Left kidney (tissue), 2 donors: ENCODE data around the gene MUCL3. TPM values are rescaled to one million over a fixed set of nuclear protein-coding genes. Genes with fewer than 3 reads are reported as not detected.
"Not testable (repeated sequence)": the region's sequence is repeated elsewhere in the genome, so short reads cannot be mapped to it uniquely, and the experiment has no call there.

Source experiments
- DNase-seq: peaks from one replicate; pipeline ENCODE4 v3.0.0-alpha.2; 2013
- polyA plus RNA-seq: library from polyadenylated mRNA; unstranded; fragments of 120-200 nt; gene quantifications from one replicate; pipeline ENCODE4 v1.2.1, GENCODE V29; 2013; ENCODE audit not compliant: insufficient read length

Gene MUCL3
- polyA plus RNA-seq, 1 donor = 0.10 TPM

DNA sequence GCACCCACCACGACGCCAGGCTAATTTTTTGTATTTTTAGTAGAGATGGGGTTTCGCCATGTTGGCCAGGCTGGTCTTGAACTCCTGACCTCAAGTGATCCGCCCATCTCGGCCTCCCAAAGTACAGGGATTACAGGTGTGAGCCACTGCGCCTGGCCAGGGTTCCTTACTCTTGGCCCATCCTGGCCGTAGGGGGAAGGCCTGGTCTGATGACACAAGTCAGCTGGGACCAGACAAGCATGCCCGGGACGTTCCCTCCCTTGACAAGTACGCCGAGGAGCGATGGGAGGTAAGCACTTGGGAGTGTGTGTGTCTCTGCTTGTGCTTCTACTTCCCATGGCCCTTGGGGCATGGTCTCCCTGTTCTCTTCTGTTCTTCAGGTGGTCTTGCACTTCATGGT lies 30.3 kb upstream of the MUCL3 start:
- not testable (repeated sequence) for DNase-seq

- no peak for DNase-seq
Observed at GRCh38 chr6:30912746-30913520, 27.8 kb upstream of the MUCL3 start.

- DNase-seq = no peak
Observed at GRCh38 chr6:30913721-30914075, 27.1 kb upstream of the MUCL3 start.

DNA sequence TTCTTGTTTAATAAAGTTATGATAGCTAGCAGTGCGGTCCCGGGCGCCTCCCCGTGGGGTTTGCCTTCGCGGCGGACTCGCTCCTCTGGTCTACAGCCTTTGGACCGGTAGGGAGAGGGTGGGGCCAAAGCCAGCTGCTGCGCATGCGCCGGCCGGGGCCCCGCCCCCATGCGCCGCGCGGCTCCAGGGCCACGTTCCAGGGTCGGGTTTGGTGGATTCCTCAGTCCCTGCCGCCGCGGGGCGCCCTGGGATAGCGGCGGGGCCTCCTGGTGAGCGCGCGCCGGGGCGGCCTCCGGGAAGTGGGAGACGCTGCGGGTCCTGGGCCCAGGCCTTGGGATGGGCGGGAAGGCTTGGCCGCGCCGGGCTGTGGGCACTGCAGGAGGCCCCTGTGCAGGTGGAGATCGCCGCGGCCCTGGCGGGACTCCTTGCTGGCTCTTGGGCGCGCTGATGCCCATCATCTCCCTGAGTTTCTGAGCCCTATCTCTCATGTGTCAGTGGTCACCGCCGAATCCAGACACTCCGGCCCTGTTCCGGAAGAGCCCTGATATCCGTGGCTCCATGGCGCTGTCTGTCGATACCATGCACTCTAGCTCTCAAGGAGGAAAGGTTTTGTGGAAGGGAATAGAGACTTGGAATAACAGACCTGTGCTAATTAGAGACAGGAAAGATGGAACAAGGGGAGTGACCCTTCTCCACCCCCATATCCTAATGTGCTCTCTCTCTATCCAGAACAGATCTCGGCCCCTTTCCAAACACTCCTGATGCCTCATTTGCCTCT lies 26.5 kb upstream of the MUCL3 start, which contains the start of gene VARS2:
Gene VARS2 (plus strand): TSS at position 163 of the 778 bp plus-strand sequence. CDS start 599 bp downstream, at position 762.
- peak; percentile 95 for DNase-seq

- DNase-seq = no peak
Observed at GRCh38 chr6:30914854-30915590, 25.8 kb upstream of the MUCL3 start.

DNA sequence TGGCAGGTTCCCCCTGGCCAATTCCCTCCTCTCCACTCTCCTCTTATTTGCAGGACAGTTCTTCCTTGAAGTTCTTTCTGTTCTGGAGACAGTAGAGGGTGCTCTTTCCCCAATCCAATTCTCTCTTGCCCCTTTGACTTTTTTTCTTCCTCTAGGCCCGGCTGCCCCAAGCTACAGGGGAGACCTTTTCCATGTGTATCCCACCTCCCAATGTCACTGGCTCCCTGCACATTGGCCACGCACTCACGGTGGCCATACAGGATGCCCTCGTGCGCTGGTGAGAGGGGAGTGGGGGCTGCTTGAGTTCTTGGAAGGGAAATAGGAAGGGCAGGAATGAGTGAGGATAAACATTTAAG lies 25.2 kb upstream of the MUCL3 start:
- peak; percentile 85 for DNase-seq

DNA sequence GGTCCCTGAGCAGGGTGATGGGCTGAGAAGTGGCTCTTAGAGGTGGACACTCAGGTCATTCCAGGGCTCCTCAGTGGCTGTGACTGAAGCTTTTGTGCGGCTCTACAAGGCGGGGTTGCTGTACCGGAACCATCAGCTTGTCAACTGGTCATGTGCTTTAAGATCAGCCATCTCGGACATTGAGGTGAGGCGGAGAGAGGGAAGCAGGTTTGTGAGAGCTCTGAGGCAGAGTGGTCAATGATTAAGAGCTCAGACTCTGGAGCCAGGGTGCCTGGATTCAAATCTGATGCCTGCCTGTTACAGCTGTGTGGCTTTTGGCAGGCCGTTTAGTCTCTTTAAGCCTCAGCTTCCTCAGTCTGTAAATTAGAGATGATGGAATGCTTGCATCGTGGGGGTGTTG lies 23.7 kb upstream of the MUCL3 start:
- no peak for DNase-seq

DNA sequence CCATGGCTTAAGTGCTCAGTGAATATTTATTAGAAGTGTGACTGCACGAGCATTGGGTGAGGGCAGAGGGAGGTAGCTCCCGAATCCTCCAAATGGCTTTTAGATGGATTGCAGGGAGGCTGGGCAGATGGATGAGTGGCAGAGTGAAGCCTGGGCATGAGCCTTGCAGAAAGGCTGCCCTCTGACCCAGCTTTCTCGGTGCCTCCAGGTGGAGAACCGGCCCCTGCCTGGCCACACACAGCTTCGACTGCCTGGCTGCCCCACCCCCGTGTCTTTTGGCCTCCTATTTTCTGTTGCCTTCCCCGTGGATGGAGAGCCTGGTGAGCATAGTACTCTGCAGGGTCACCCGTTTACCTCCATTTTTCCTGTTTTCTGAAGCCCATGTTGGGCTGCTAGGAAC lies 23.3 kb upstream of the MUCL3 start:
- DNase-seq = no peak

DNA sequence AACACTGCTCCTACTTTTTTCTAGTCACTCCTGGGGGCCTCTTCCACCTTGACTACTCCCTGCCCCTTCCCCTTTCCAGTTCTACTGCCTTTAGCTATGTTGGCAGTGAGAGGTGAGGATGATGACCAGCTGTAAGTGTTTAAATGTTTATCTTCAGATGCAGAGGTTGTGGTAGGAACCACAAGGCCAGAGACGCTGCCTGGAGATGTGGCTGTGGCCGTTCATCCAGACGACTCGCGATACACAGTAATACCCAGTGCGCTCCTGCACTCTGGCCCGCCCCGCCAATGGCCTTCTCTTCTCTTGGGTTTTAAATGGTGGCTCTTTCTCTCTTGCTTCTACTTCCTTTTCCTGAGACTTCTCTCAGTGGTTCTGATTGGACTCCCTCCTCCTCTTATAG lies 22.1 kb upstream of the MUCL3 start:
- DNase-seq = no peak

DNA sequence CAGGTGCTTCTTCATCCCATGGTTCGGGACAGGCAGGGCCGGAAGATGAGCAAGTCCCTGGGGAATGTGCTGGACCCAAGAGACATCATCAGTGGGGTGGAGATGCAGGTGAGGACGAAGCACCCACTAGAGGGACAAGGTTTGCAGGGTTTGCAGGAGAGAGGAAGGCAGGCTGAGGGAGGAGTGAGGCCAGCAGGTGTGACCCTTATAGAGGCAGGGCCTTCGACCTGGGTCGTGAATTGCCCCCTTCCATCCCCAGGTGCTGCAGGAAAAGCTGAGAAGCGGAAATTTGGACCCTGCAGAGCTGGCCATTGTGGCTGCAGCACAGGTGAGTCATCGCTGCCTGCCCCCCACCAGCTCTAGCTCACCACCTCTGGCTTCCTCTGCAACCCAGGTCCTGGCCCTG lies 18.3 kb upstream of the MUCL3 start:
- no peak for DNase-seq

DNA sequence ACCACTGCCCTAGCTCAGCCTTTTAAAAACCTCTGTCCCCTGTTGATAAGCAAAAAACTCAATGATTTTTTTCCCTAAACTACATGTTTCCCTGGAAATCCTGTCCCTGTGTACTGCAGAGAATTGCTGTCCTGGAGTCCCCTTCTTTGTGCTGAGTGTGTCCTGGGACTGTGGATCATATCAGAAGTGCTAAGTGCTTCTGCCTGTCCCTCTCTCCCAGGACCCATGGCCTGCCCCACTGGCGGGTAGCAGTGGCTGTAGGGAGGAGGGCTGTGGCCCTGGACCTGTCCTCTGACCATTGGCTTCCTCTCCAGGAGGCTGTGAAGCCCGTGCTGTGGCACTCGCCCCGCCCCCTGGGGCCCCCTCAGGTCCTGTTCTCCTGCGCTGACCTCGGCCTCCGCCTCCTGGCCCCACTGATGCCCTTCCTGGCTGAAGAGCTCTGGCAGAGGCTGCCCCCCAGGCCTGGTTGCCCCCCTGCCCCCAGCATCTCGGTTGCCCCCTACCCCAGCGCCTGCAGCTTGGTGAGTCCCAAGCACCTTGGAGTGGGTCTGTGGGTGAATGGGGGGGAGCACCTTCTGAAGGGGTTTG lies 16.6 kb upstream of the MUCL3 start:
- not testable (repeated sequence) for DNase-seq

- no peak for DNase-seq
Observed at GRCh38 chr6:30926644-30927043, 14.1 kb upstream of the MUCL3 start.

- not testable (repeated sequence) for DNase-seq
Observed at GRCh38 chr6:30927080-30927479, 13.7 kb upstream of the MUCL3 start.

DNA sequence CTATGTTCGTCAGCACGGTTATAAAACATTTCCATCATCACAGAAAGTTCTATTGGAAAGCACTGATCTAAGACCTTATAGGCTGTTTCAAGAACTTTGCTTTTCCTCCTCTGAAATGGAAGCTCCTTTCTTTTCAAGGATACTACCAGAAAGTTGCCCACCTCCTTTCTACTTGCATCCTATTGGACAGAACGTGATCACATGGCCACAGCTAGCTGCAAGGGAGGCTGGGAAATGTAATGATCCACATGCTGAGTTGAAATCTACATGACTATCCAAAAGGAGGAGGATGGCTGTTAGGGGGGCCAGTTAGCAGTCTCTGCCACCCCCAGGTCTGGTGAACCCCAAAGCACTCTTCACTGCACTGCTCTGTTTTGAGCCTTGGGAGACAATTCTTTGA lies 12.1 kb upstream of the MUCL3 start:
- no peak for DNase-seq

DNA sequence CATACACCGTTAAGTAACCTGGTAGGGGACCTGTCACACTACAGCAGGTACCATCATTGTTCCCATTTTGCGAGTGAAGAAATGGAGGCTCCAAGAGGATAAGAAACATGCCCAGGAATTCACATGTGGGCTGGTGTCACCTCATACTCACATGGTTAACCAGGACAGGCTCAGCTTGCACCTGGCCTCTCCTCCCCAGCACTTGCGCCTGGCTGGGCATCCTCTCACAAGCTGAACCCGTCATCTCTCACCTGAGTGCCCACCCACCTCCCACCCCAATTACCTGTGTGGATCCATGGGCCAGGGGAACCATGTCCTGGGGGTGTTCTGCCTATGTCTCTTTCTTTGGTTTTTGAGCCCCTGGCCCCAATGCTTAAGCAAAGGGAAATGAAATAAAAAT lies 10.3 kb upstream of the MUCL3 start:
- no peak for DNase-seq

DNA sequence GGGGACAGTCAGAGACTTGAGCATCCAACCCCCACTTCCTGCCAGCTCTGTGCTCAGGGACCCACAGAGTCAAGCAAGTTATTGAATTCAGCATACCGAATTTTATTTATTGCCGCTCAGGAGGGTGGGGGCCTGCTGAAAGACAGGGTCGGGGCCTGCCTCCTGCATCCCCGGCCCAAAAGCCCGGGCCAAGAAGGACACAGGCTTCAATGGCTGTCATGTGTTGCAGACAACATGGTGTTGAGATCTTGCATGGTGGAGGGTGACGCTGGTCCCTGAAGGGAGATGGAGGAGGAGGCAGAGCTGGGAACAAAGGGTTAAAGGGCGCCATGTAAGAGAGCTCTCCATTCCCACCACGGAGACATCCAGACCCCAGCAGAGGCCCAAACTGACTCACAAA lies 9.5 kb upstream of the MUCL3 start:
- DNase-seq = no peak

- DNase-seq = no peak
Observed at GRCh38 chr6:30931969-30932645, 8.7 kb upstream of the MUCL3 start, which contains the start of gene SFTA2. SFTA2 (minus strand) TSS chr6:30932170; CDS start chr6:30932096, 74 bp downstream.

DNA sequence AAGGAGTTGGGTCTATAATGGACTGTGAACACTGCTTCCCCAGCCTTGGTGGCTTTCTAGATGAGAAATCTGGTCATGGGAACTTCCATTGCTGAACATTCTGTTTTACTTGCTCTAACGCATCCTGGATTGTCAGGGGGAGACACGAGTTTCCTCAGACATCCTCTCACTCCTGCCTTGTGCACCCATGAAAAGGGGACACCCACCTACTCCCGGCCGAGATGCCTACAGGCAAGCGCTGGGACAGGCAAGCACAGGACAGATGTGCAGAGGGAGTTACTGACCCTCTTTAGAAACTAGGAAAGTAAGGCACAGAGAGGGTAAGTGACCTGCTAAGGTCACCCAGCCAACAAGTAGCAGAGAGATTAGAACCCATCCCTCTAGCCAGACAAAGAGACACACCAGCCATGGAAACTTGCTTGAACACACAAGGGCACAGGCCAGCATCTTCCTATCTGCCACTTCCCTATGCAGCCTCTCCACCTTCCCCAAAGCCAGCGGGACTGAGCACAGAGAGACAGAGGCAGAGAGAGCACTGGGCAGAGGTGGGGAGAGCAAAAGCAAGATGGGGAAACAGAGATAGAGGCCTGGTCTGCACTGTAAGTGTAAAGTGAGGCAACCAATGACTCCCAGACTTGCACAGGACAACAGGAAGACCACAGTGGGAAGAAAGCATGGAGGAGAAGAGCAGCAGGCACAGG lies 8.0 kb upstream of the MUCL3 start:
- no peak for DNase-seq

DNA sequence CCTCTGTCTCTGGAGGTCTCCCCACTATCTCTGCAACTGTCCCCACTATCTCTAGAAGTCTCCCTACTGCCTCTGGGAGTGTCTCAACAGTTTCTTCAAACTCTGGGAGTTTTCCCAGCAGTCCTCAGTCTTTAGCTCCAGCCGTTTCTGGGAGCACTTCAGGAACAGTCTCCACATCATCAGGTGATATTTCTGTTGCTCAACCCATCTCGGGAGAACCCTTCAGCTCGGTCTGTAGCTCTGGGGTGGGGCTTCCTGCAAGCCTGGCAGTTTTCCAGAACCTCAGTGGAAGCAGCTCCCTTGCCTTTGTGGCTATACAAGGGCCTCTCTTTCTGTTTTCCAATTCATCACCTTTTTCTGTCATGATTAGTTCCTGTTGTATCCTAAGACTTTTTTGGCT lies 5.8 kb upstream of the MUCL3 start:
- DNase-seq = no peak

GRCh38 chr6:30937265-30937664 lies 3.5 kb upstream of the MUCL3 start:
- DNase-seq = no peak

DNA sequence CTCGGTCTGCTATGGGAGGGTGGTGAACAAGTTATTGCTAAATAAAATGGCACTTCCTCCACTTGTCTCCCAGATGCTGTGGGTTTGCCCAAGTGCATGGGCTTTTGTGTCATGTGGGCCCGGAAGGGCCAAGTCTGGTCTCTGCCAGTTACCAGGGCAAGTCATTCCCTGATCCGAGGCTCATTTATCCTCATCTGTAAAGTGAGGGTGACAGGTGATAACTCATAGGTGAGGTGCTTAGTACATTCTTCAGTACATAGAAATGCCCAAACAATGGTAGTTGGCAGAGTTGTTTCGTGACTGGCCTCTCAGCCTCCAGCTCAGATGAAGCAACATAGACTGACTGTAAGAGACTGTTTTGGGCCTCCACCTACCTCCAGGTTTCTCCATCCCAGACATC lies 2.0 kb upstream of the MUCL3 start:
- DNase-seq = no peak
